Mucosa of rectum (tissue), 2 donors: Measurements from ENCODE around the gene ABHD15.

ENCODE experiments used
- H3K27ac ChIP-seq, 2 donors: one replicate each; pipeline ENCODE4 v1.7.0; 2013; ENCODE audit warnings: inconsistent platforms in 2 of 2, low read depth in 2 of 2, low read length in 2 of 2
- H3K27me3 ChIP-seq, 2 donors: one replicate each; pipeline ENCODE4 v1.7.0; 2013; ENCODE audit warnings: low read length in 2 of 2; ENCODE audit not compliant: control insufficient read depth in 2 of 2, insufficient read depth in 2 of 2
- H3K36me3 ChIP-seq, 2 donors: one replicate each; pipeline ENCODE4 v1.7.0; 2013; ENCODE audit warnings: low read length in 2 of 2; ENCODE audit not compliant: control insufficient read depth in 2 of 2, insufficient read depth in 2 of 2
- H3K4me1 ChIP-seq, 2 donors: one replicate each; pipeline ENCODE4 v1.7.0; 2013; ENCODE audit warnings: low read length in 2 of 2, mild to moderate bottlenecking in 1 of 2; ENCODE audit not compliant: control insufficient read depth in 2 of 2, insufficient read depth in 2 of 2
- H3K4me3 ChIP-seq, 2 donors: one replicate each; pipeline ENCODE4 v1.7.0; 2013; ENCODE audit warnings: low read length in 2 of 2
- H3K9ac ChIP-seq, 2 donors: one replicate each; pipeline ENCODE4 v1.7.0; 2013; ENCODE audit warnings: low read length in 2 of 2, low read depth in 1 of 2, mild to moderate bottlenecking in 1 of 2
- H3K9me3 ChIP-seq, 2 donors: one replicate each; pipeline ENCODE4 v1.7.0; 2013; ENCODE audit warnings: low read length in 2 of 2; ENCODE audit not compliant: control insufficient read depth in 2 of 2
- donor health status: healthy.
- donor health status: Normal muscosa, but diverticular disease.

ABHD15 gene

GRCh38 chr17:29611351-29612093 is 44.7 kb upstream of the ABHD15 start:
- Histone ChIP-seq H3K4me1 (peaks cover 24 to 27% of the 10 kb centered on the region in 2 donors), H3K9me3 (no peaks in the 10 kb centered on the region), H3K9ac (no peak overlapping the region), H3K27me3 (peaks cover 7 to 9% of the 10 kb centered on the region in 2 donors), H3K4me3 (no peak overlapping the region), H3K36me3 (no peaks in the 10 kb centered on the region), H3K27ac (no peak overlapping the region)

GRCh38 chr17:29610395-29610794 is 43.6 kb upstream of the ABHD15 start:
- Histone ChIP-seq H3K9me3 (no peaks in the 10 kb centered on the region), H3K9ac (no peak overlapping the region), H3K36me3 (no peaks in the 10 kb centered on the region), H3K27ac (no peak overlapping the region), H3K4me1 (peaks cover 14 to 17% of the 10 kb centered on the region in 2 donors), H3K4me3 (no peak overlapping the region), H3K27me3 (peaks cover 0 to 3% of the 10 kb centered on the region in 2 donors)

- no peak overlapping the region for H3K4me3 ChIP-seq
- peaks cover 6% of the 10 kb centered on the region in 2 donors for H3K4me1 ChIP-seq
- H3K27ac ChIP-seq = no peak overlapping the region
- no peaks in the 10 kb centered on the region for H3K36me3 ChIP-seq
- H3K27me3 ChIP-seq = no peaks in the 10 kb centered on the region
- no peak overlapping the region for H3K9ac ChIP-seq
- no peaks in the 10 kb centered on the region for H3K9me3 ChIP-seq
Measured at GRCh38 chr17:29608986-29609385, 42.1 kb upstream of the ABHD15 start.

- Histone ChIP-seq H3K9me3 (no peaks in the 10 kb centered on the region), H3K27ac (no peak overlapping the region), H3K4me1 (no peaks in the 10 kb centered on the region), H3K9ac (no peak overlapping the region), H3K27me3 (no peaks in the 10 kb centered on the region), H3K4me3 (no peak overlapping the region), H3K36me3 (no peaks in the 10 kb centered on the region)
Measured at GRCh38 chr17:29607557-29608195, 40.8 kb upstream of the ABHD15 start.

GRCh38 chr17:29603109-29603674 is 36.4 kb upstream of the ABHD15 start:
- Histone ChIP-seq H3K4me3 (no peak overlapping the region), H3K9ac (no peak overlapping the region), H3K27me3 (no peaks in the 10 kb centered on the region), H3K36me3 (no peaks in the 10 kb centered on the region), H3K27ac (no peak overlapping the region), H3K4me1 (no peaks in the 10 kb centered on the region), H3K9me3 (no peaks in the 10 kb centered on the region)

- Histone ChIP-seq H3K27me3 (no peaks in the 10 kb centered on the region), H3K4me1 (peaks cover 3 to 9% of the 10 kb centered on the region in 2 donors), H3K27ac (no peak overlapping the region), H3K9me3 (no peaks in the 10 kb centered on the region), H3K36me3 (no peaks in the 10 kb centered on the region), H3K4me3 (no peak overlapping the region), H3K9ac (no peak overlapping the region)
Measured at GRCh38 chr17:29597361-29598172, 30.7 kb upstream of the ABHD15 start.

GRCh38 chr17:29596811-29597210 is 30.0 kb upstream of the ABHD15 start:
- Histone ChIP-seq H3K27ac (no peak overlapping the region), H3K4me1 (peaks cover 11 to 17% of the 10 kb centered on the region in 2 donors)

GRCh38 chr17:29595943-29596774 is 29.3 kb upstream of the ABHD15 start:
- Histone ChIP-seq H3K9me3 (no peaks in the 10 kb centered on the region), H3K36me3 (no peaks in the 10 kb centered on the region), H3K27ac (no peak overlapping the region), H3K27me3 (no peaks in the 10 kb centered on the region), H3K9ac (no peak overlapping the region), H3K4me1 (peaks cover 18 to 22% of the 10 kb centered on the region in 2 donors), H3K4me3 (no peak overlapping the region)

More at GRCh38 chr17:29596811-29597210, 30.0 kb upstream of the ABHD15 start:
- no peak overlapping the region for H3K4me3 ChIP-seq
- no peaks in the 10 kb centered on the region for H3K27me3 ChIP-seq
- no peaks in the 10 kb centered on the region for H3K36me3 ChIP-seq
- H3K9me3 ChIP-seq = no peaks in the 10 kb centered on the region
- H3K9ac ChIP-seq = no peak overlapping the region

- Histone ChIP-seq H3K27ac (no peak overlapping the region), H3K9me3 (no peaks in the 10 kb centered on the region), H3K9ac (no peak overlapping the region), H3K4me3 (no peak overlapping the region), H3K36me3 (no peaks in the 10 kb centered on the region), H3K4me1 (peaks cover 24 to 29% of the 10 kb centered on the region in 2 donors), H3K27me3 (no peaks in the 10 kb centered on the region)
Measured at GRCh38 chr17:29595107-29595942, 28.5 kb upstream of the ABHD15 start.
